GM13976 (cell line): ENCODE measurements around the gene COBL.

Source experiments
- DNase-seq: peaks from one replicate; pipeline ENCODE4 v3.0.0; 2012; ENCODE audit warnings: low spot score
- CTCF ChIP-seq: IDR thresholded peaks from 2 replicates; pipeline ENCODE4 v1.5.1; 2012; ENCODE audit warnings: borderline replicate concordance, mild to moderate bottlenecking; ENCODE audit not compliant: insufficient read depth; ENCODE audit errors: extremely low read depth, missing control alignments, control extremely low read depth
- in situ Hi-C: fragments of 300-500 bp; cut with MboI; formaldehyde crosslinking; loops from one replicate; pipeline ENCODE4 v1.12.0; 2022; ENCODE audit warnings: low sequenced_read_pairs, mixed read lengths, inconsistent platforms; ENCODE audit not compliant: unreplicated experiment

COBL gene

GRCh38 chr7:51318001-51318400 is 1.4 kb upstream of the COBL start:
- DNase-seq: no peak
- TF ChIP-seq CTCF: no peak
- in situ Hi-C loops: no loop called here

GRCh38 chr7:51317582-51317910 is 937 bp upstream of the COBL start:
- no peak for DNase-seq
- in situ Hi-C loops: no loop called here

GRCh38 chr7:51316262-51316665 is 345 bp downstream of the COBL start:
- TF ChIP-seq CTCF: no peak
- no peak for DNase-seq
- in situ Hi-C loops: no loop called here

More at GRCh38 chr7:51317582-51317910, 937 bp upstream of the COBL start:
- TF ChIP-seq CTCF: no peak

GRCh38 chr7:51315393-51316261 is 982 bp downstream of the COBL start:
- DNase-seq: no peak
- in situ Hi-C loops: no loop called here
- TF ChIP-seq CTCF: no peak

GRCh38 chr7:51314726-51315125 is 1.9 kb downstream of the COBL start:
- TF ChIP-seq CTCF: no peak
- in situ Hi-C loops: no loop called here
- DNase-seq: no peak

- no peak for DNase-seq
- TF ChIP-seq CTCF: no peak
- in situ Hi-C loops: no loop called here
Measured at GRCh38 chr7:51313738-51314425, 2.7 kb downstream of the COBL start.
